ENCODE results near the gene FGG. TPM values are rescaled to one million over a fixed set of nuclear protein-coding genes. Genes with fewer than 3 reads are reported as not detected.

The FGG gene
- polyA plus RNA-seq, 3 donors: not detected

DNA sequence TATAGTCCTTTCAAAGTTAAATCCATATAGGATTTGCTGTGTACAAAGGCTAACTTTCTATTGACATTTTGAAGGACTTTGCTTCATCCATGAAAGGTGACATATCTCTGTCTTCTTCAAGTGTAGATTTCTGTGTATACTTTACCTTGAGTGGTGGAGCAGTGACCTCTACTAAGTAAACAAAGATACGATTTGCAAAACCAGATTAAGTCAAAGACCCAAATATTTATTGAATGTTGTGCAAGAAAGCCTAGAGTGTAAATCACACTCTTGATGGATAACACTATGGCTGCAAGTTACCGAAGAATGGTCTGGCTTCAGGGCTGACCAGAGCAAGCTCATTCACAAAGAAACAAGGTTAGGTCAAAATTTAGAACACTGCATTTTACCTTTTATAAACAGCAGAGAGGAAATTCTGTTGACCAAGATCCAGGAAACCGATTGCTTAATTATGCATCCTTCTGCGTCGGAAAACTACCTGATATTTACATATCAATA lies 5.4 kb upstream of the FGG start:
- Mint-ChIP-seq H3K4me1 (peaks cover 8% of the 10 kb centered on the region), H3K36me3 (no peaks in the 10 kb centered on the region), H3K9me3 (no peaks in the 10 kb centered on the region), H3K27ac (no peak overlapping the region), H3K27me3 (ENCODE audit: low read depth in 3 of 3) (peaks cover 0 to 3% (median 0%) of the 10 kb centered on the region in 3 donors), H3K4me3 (no peak overlapping the region)
- Histone ChIP-seq H3K27me3 (ENCODE audit: control insufficient read depth in 2 of 2, insufficient read depth in 2 of 2, low read length in 2 of 2) (no peaks in the 10 kb centered on the region), H3K36me3 (replicated peaks in 1 of 2; ENCODE audit: control insufficient read depth in 1 of 2, insufficient read depth in 2 of 2, low read length in 2 of 2) (no peaks in the 10 kb centered on the region), H3K9me3 (replicated peaks in 1 of 2; ENCODE audit: control insufficient read depth in 1 of 2, insufficient read depth in 1 of 2, low read length in 2 of 2) (no peaks in the 10 kb centered on the region), H3K9ac (ENCODE audit: insufficient read depth, low read length, poor library complexity, severe bottlenecking) (no peak overlapping the region), H3K27ac (ENCODE audit: low read depth in 1 of 2, low read length in 2 of 2) (no peak overlapping the region), H3K79me2 (ENCODE audit: insufficient read depth, low read length) (no peaks in the 10 kb centered on the region), H2AFZ (ENCODE audit: insufficient read depth, low read depth, low read length, poor library complexity, severe bottlenecking) (no peak overlapping the region), H4K20me1 (ENCODE audit: insufficient read depth, low read length) (no peaks in the 10 kb centered on the region), H3K4me1 (ENCODE audit: control insufficient read depth in 1 of 2, insufficient read depth in 2 of 2, low read length in 2 of 2) (no peaks in the 10 kb centered on the region), H3K4me2 (replicated peaks; ENCODE audit: extremely low read depth, low read length, poor library complexity, severe bottlenecking) (no peak overlapping the region), H3K4me3 (replicated peaks in 1 of 3; ENCODE audit: low read depth in 2 of 3, low read length in 3 of 3) (no peak overlapping the region)
- TF ChIP-seq, protein P1, sequence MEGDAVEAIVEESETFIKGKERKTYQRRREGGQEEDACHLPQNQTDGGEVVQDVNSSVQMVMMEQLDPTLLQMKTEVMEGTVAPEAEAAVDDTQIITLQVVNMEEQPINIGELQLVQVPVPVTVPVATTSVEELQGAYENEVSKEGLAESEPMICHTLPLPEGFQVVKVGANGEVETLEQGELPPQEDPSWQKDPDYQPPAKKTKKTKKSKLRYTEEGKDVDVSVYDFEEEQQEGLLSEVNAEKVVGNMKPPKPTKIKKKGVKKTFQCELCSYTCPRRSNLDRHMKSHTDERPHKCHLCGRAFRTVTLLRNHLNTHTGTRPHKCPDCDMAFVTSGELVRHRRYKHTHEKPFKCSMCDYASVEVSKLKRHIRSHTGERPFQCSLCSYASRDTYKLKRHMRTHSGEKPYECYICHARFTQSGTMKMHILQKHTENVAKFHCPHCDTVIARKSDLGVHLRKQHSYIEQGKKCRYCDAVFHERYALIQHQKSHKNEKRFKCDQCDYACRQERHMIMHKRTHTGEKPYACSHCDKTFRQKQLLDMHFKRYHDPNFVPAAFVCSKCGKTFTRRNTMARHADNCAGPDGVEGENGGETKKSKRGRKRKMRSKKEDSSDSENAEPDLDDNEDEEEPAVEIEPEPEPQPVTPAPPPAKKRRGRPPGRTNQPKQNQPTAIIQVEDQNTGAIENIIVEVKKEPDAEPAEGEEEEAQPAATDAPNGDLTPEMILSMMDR (IDR thresholded peaks at IDR 0.05): no peak
- no peak for DNase-seq
- intact Hi-C loops (cut with micrococcal nuclease): no loop called here
- WGBS (ENCODE audit: insufficient coverage): 100% methylated on average over 1 of the region's 5 CpGs

DNA sequence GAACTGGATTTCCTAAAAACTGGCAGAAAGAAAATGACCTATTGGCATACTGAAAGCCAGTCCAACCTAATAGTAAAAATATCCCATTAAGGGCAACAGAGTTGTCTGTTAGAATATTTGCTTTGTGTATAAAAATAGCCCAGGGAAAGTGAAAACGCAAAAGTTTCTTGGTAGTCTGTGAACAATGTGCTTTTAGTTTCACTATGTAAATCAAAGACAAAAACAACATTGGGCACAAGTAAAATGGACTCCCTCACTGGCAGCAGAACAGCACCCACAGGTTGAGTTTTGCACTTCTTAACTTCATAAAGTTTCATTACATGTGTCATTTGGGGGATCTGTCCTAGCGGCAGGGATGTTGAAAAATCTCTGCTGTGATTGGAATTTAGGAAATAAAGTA lies 4.3 kb upstream of the FGG start:
- H3K9me3 ChIP-seq (replicated peaks in 1 of 2; ENCODE audit: control insufficient read depth in 1 of 2, insufficient read depth in 1 of 2, low read length in 2 of 2): no peaks in the 10 kb centered on the region
- H2AFZ ChIP-seq (ENCODE audit: insufficient read depth, low read depth, low read length, poor library complexity, severe bottlenecking): peak overlapping the region; percentile 43
- TF ChIP-seq, protein P1 (IDR thresholded peaks at IDR 0.05): no peak
- H3K27me3 ChIP-seq (ENCODE audit: control insufficient read depth in 2 of 2, insufficient read depth in 2 of 2, low read length in 2 of 2): no peaks in the 10 kb centered on the region
- Mint-ChIP-seq H3K4me1 (peaks cover 8% of the 10 kb centered on the region), H3K9me3 (no peaks in the 10 kb centered on the region), H3K27me3 (ENCODE audit: low read depth in 3 of 3) (peaks cover 0 to 3% (median 0%) of the 10 kb centered on the region in 3 donors), H3K4me3 (no peak overlapping the region), H3K27ac (no peak overlapping the region), H3K36me3 (no peaks in the 10 kb centered on the region)
- H3K27ac ChIP-seq (ENCODE audit: low read depth in 1 of 2, low read length in 2 of 2): no peak overlapping the region
- H3K4me3 ChIP-seq (replicated peaks in 1 of 3; ENCODE audit: low read depth in 2 of 3, low read length in 3 of 3): no peak overlapping the region
- WGBS (ENCODE audit: insufficient coverage): no CpG with 5 or more reads among the region's 2 CpGs
- no peak overlapping the region for H3K9ac ChIP-seq (ENCODE audit: insufficient read depth, low read length, poor library complexity, severe bottlenecking)
- H3K36me3 ChIP-seq (replicated peaks in 1 of 2; ENCODE audit: control insufficient read depth in 1 of 2, insufficient read depth in 2 of 2, low read length in 2 of 2): no peaks in the 10 kb centered on the region
- H3K4me2 ChIP-seq (replicated peaks; ENCODE audit: extremely low read depth, low read length, poor library complexity, severe bottlenecking): no peak overlapping the region
- H3K4me1 ChIP-seq (ENCODE audit: control insufficient read depth in 1 of 2, insufficient read depth in 2 of 2, low read length in 2 of 2): no peaks in the 10 kb centered on the region
- no peak for DNase-seq
- intact Hi-C loops (cut with micrococcal nuclease): no loop called here
- H3K79me2 ChIP-seq (ENCODE audit: insufficient read depth, low read length): no peaks in the 10 kb centered on the region
- no peaks in the 10 kb centered on the region for H4K20me1 ChIP-seq (ENCODE audit: insufficient read depth, low read length)
